HG03354 (cell line): ENCODE data around the gene CLDN9.
A peak's percentile ranks its signal among the peaks of the same experiment; 100 is the strongest.

Source experiments
- ATAC-seq: cut with Tn5 transposase; IDR thresholded peaks from one replicate; pipeline ENCODE4 v1.9.1; 2021; ENCODE audit warnings: mild to moderate bottlenecking; ENCODE audit not compliant: unreplicated experiment, poor library complexity, severe bottlenecking

The CLDN9 gene

DNA sequence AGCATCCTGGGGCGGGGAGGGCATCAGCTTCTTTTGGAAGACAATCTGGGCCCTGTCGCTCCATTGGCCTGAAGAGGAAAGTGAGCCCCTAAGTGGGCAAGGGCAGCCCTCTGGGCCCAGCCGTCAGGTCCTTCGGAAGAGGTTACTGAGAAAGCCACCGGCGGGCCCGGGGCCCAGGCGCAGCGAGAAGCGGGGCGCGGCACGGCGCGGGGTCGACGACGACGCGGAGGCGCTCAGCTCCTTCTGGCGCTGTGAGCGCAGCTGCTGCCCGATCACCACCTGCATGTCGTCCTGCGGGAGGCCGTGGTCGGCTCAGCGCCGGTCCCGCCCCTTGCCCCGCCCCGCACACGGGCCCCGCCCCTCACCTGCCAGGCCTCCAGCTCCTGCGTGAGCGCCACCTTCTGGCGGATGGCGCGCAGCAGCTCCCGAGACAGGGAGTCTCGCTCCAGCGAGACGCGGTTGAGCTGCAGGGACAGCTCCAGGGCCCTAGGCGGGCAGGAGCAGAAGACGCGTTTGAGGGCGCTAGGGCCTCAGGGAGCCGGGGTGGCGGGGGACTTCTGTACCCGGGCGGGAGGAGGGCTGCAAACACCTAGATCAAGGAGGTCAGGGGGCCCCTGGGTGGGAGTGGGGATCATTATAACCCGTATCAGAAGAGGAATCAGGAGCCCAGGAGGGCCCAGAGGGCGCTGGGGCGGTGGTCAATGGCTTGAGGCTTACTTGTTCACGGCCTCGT is 15.4 kb downstream of the CLDN9 start:
- peak; percentile 29 for ATAC-seq

DNA sequence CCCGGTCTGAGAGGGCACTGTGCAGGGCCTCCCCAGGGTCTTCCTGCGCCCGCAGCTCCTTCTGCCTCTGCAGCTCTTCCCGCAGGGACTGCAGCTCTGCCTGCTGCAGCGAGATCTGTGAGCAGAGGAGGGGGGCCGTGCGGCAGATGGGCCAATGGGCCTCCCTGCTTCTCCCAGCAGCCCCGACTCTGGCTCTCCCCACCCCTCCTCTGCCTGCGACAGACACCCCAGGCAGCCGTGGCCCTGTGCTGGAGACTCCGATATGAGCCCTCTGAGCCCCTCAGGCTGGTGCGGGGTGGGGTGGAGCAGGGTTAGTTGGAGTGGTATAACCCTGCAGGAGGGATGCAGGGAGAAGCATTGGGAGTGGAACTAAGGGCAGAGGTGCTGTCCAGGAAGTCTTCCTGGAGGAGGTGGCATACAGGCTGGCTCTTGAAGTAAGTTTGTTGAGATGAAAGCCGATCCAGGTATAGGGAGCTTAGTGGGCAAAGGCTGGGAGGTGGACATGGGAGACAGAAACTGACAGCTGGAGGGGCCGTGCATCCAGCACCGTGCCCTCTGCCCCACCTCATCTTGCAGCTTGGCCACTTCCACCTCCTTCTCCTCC is 16.1 kb downstream of the CLDN9 start:
- no peak for ATAC-seq

DNA sequence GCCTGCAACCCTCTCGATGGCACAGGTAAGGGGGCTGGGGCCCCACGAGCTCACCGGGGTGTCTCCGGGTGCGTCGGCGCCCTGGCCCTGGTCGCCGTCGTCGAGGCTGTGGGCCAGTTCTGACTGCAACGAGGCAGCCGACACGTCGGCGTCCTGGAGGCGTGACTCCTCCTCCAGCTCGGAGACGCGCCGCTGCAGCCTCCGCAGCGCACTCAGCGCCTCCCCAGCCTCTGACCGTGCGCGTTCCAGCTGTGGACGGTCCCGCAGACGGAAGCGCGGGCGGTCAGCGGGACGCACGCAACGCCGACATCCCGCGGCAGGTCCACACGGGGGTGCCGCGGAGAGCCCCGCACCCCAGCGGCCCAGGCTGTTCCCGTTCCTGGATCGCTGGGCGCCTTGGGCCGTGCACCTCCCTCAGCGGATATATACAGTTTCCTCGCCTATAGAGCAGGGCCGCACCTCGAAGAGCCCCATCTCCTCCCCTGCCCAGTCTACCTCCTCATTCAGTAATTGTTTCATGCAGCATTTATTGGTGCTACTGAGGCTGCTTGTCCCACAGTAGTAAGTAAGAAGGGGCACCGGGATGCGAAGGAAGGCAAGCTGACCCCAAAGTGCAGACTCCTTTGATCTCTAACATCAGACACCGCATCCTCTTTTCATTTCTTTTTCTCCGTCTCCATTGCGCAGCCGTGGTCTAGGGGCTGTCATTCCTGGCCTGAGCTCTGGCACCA is 16.9 kb downstream of the CLDN9 start:
- ATAC-seq: no peak

DNA sequence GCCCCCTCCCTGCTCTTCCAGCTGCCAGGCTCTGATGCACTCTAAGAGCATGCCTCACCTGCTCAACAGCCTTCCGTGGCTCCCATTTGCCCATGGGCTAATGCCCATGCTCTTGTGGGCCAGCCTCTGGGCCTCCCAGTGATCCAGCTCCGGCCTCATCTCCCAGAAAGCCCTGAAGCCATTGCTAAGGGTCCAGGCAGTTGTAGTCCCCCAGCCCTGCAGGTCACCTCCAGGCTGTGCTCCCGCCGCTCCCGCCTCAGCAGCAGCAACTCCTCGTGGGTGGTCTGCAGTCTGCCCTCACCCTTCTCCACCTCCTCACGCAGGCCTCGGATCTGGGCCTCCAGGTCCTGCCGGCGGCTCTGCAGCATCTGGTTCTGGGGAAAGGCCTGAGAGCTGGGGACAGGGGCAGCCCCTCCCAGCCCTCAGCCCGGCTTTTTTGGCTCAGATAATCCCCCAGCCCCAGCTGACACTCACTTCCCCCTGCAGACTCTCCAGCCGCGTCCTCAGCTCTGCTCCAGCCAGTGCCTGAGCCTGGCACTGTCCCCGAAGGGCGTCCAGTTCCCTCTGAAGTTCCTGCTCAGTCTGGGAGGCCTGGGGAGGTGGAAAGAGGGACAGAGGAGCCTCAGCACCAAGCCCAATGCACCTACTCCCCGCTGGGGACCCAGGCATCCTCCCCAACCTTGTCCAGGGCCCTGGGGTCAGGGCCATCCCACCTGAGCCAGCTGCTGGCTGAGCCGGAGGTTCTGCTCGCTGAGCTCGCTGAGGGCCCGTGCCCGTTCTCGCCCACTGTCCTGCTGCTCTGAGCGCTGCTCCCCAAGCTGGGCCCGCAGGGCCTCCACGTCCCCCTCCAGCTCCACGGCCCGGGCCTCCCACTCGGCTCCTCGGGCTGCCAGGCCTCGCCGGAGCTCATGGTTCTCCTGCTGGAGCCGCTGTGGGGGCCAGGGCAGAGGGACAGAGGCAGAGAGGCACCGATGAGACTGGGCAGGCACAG is 17.8 kb downstream of the CLDN9 start:
- no peak for ATAC-seq

DNA sequence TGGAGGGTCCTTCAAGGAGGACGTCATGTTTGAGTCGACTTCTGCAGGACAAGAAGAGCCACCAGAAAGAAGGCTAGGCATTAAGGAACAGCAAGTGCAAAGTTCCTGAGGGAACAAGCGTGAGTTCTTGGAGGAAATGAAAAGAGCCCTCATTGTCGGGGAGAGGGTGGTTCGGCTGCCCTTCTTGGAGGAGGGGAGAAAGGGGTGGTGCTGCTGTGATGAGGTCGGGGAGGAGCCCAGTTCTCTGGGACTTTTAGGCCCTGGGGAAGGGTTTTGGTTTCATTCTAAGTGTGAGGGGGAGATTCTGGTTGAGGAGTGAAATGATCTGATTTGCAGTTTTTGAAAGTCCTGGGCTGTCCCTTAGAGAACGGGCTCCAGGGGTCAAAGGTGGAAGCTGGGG is 19.9 kb downstream of the CLDN9 start:
- no peak for ATAC-seq

DNA sequence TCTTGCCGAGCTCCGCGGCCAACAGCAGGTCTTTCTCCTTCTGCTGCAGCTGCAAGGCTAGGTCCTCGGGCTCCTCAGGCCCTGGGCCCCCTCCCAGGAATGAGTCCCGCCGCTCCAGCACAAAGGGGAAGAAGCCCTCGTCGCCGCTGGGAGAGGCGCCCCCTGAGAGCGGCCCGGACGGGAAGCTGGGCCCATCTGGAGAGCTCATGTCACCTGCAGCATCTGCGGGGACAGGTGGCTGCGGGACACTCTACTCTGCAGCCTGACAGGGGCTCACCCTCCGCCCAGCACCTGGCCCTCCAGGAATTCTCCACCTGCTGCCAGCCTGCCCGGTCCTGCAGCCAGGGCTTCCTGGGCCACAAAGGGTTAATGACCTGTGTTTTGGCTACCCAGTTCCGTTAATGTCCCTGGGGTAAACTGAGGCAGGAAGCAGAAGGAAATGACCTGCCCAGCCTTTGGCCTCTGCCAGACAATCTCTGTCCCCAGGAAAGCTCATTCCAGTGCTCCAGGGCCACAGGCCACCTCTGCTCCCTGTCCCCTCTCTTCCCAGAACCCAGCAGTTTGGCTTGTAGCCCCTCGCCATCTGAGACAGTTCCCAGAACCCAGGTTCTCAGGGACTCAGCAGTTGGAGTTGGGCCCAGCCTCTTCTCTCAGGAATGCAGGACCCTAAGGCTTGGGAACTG is 22.7 kb downstream of the CLDN9 start:
- no peak for ATAC-seq

DNA sequence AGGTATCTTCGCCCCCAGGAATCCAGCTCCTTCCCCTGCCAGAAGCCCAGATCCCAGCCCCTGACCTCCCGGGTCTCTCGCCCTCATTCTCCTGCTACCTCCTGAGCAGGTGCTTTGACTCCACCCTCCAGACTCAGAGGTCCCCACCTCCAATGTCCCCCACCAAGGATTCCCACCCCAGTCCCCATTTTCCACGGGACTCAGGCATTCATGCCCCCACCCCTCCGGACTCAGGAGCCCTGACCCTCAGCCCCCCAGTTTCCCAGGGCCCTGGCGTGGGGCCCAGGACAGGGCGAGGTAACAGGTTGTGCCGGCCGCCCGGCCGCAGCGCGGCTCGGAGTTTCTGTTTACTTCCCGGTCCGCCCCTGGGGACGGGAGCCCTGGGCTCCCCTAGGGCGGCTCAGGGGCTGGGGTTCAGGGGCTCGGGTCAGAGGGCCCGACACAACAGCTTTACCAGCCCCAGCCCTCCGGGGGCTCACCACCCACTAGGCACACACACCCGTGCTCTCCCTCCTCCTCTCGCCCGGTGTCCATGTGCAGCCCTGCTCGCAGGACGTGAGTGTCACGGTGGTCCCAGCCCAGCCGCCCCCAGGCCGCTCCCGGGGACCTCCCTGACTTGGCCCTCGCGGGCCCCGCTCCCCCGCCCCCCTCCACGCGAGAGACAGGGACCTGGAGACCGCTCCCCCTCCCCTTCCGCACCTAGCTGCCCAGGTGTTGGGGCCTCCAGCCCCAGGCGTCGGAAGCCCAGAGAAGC is 23.4 kb downstream of the CLDN9 start:
- no peak for ATAC-seq

DNA sequence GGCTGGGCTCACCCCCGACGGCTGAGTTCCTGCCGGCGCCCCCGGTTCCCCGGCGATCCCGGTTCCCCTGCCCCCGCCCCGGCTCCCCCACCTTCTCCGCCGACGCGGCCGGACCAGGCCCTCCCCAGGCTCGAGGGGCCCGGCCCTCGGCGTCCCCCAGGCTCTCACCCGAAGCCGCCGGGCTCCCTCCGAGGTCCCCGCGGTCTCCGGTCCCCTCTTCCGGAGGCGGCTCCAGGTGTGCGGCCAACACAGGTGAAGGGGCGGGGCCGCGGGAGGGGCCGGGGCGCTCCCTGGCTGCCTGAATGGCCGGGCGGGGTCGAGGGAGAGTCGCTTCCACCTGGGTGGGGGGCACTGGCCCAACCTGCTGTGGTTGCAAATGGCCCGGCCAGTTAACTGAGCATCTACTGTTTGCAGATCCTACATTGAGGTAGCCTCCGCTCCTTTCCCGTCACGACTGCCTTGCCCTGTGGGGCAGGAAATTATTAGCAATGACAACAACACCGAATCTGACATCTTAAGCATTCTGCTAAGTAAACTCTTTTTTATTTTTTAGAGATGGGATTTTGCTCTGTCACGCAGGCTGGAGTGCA is 24.1 kb downstream of the CLDN9 start, which contains the start of gene BICDL2:
BICDL2 (minus strand) TSS at position 219 of the 590 bp plus-strand sequence. CDS start 1,448 bp downstream, outside the sequence.
- no peak for ATAC-seq

DNA sequence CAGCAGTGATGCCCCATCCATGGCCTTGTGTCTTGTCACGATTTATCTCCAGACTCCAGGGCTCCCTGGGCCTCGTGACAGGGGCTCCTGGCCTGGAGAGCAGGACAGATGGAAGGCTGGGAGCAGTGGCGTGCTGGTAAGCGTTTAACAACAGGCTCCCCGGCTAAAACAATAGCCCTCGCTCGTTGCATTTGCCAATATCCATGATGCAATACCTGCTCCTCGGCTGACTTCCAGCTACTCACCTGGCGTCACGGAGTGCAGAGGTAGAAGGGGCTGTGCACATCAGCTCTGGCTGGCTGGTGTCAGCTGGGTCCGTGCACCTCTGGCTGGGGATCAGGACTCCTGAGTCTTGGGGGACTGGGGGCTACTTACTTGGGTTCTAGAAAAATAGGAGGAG is 25.5 kb downstream of the CLDN9 start:
- ATAC-seq: no peak

DNA sequence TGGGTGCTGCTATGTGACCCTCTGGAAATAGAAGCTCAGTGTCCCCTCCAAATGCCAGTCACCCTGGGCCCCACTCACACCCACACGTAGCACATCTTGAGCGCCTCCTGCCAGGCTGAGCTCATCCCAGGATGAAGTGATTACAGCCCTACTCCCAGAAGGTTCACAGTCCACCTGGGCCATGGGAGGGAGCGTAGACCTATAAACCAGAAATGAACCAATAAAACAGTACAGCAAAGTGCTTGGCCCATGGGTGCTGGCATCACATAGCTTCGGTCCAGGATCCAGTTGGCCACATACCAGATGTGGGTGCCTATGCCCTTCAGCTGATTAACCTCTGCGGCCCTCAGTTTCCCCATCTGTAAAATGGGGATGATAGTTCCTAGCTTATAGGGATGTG is 26.2 kb downstream of the CLDN9 start:
- no peak for ATAC-seq

DNA sequence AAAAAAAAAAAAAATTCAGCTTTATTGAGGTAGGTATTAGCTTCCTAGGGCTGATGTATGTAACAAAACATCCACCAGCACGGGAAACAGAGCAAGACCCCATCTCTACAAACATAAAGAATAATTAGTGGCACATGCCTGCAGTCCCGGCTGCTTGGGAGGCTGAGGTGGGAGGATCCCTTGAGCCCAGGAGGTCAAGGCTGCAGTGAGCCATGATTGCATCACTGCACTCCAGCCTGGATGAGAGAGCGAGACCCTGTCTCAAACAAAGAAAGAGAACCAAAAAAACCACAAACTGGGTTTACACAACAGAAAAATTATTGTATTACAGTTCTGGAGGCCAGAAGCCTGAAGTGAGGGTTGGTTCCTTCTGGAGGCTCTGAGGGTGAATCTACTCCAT is 29.7 kb downstream of the CLDN9 start:
- ATAC-seq: no peak

DNA sequence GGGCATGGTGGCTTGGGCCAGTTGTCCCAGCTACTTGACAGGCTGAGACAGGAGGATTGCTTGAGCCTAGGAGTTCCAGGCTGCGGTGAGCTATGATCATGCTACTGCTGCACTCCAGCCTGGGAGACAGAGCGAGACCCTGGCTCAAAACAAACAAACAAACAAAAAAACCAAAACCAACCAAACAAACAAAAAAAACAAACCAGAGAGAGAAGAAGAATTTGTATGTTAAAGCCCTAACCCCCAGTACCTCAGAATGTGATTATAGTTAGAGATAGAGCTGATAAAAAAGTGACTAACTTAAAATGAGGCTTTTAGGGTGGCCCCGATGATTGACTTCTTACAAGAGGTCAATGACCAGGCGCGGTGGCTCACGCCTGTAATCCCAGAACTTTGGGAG is 32.0 kb downstream of the CLDN9 start:
- ATAC-seq: no peak

DNA sequence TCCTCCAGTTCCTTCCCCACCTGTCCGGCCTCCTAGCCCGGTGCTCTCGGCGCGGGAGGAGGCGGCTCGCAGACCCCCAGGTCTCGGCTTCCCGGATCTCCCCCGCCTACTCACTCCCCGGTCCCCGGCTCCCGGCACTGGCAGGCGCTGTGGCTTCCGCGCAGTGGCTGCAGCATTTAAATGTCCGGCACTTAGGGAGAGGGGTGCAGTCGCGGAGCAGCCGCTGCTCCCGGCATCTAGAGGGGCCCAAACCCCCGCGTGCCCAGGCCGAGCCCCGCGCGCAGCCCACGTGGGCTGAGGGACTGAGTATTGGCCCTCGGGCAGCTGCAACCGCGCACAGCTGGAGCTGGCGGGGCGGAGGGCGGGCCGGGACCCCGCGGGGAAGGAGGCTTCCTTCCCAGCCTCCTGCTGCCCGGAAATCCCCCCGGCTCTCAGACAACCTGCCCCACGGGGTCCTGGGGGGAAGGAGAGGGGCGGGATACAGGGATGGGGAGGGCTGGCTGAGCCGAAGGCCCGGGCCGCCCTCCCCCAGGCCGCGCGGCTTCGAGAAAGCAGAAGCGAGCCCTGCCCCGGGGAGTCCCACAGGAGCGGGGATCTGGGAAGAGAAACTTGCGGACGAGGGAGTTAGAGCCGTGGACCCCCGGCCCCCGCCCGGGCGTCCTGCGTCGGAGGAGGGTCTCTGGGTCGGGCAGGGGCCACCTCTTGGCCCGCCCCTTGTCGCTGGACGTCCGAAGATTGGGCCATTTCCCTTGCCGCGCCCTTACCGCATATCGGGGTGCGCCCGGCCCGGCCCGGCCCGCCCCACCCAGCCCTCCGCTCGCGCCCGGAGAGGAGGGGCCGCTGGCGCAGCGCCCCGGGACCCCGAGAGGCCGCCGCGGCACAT is 33.3 kb downstream of the CLDN9 start, which contains the start of gene MMP25:
MMP25 (plus strand) TSS at position 804 of the 883 bp plus-strand sequence. CDS start 357 bp downstream, outside the sequence.
- no peak for ATAC-seq

DNA sequence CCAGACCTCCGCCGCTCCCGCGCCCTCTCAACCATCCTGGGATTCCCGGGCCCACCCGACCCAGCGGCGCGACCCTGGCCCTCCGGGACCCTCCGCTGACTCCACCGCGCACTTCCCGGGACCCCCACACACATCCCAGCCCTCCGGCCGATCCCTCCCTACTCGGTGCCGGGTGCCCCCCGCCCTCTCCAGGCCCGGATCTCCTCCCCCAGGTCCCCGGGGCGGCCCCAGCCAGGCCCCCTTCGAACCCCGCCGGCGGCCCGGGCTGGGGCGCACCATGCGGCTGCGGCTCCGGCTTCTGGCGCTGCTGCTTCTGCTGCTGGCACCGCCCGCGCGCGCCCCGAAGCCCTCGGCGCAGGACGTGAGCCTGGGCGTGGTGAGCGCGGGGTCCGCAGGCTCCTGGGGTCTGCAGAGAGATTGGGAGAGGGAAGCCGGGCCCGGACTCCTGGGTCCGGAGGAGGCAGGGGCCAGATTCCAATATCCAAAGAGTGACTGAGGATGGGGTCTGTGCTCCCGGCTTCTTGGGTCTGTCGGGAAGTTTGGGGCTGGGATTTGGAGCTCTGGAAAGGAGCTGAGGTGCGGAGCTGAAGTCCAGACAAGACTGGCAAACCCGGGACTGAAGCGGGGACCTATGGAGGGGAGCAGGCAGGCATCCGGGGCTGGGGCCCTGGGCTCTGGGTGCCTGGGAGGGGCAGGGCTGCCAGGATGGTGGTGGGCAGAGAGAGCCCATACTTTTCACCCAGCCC is 34.1 kb downstream of the CLDN9 start:
- no peak for ATAC-seq

DNA sequence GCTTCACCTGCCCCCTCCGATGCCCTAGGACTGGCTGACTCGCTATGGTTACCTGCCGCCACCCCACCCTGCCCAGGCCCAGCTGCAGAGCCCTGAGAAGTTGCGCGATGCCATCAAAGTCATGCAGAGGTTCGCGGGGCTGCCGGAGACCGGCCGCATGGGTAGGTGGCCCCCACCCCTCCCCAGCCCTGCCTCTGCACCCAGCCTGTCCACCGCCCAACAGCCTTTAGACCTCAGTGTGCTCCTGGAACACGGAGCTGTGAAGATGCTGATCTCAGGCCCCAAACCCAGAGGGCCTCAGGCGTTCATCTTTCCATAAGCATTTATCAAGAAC is 34.6 kb downstream of the CLDN9 start:
- no peak for ATAC-seq

DNA sequence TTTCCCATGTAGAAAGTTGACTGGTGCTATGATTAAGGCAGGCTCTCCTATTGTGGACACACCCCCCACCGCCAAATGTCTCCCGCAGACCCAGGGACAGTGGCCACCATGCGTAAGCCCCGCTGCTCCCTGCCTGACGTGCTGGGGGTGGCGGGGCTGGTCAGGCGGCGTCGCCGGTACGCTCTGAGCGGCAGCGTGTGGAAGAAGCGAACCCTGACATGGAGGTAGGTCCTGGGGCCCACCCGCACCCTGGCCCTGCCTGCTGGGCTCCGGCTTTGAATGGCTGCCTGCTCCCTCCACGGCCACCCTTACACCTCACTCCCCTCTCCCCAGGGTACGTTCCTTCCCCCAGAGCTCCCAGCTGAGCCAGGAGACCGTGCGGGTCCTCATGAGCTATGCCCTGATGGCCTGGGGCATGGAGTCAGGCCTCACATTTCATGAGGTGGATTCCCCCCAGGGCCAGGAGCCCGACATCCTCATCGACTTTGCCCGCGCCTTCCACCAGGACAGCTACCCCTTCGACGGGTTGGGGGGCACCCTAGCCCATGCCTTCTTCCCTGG is 37.3 kb downstream of the CLDN9 start:
- no peak for ATAC-seq
